Testis (tissue), 2 donors: ENCODE measurements around the gene PARD6B.

Experiments
- CTCF ChIP-seq, 3 experiments: fragments of 450-650 bp in 2 of 3; fragments of 200-600 bp in 1 of 3; sonication (generic) in 1 of 3; IDR thresholded peaks; one replicate each; pipeline ENCODE4 v1.5.1; 2016 to 2019; ENCODE audit warnings: antibody characterized with exemption in 3 of 3, mild to moderate bottlenecking in 2 of 3, moderate library complexity in 1 of 3
- POLR2A ChIP-seq: fragments of 450-650 bp; IDR thresholded peaks from one replicate; pipeline ENCODE4 v1.6.1; 2017; ENCODE audit warnings: antibody characterized with exemption, mild to moderate bottlenecking, moderate library complexity

GRCh38 chr20:50790651-50791277 is 59.4 kb downstream of the PARD6B start:
- TF ChIP-seq CTCF (IDR thresholded peaks at IDR 0.05) (peak; percentile 54 to 69 (median 66)), POLR2A (no peak)
